Activated T-cell treated with anti-CD3 and anti-CD28 coated beads, Interleukin-2, amount 50 U/mL, for 24 hours (primary cell): Measurements from ENCODE around the gene FTSJ3.
"Not testable (repeated sequence)": the region's sequence is repeated elsewhere in the genome, so short reads cannot be mapped to it uniquely, and the experiment has no call there.

ENCODE experiments used
- DNase-seq: peaks from one replicate; pipeline ENCODE4 v3.0.0-alpha.2; 2020
- H3K27ac Mint-ChIP-seq: 2 replicates; pipeline ENCODE4 v1.8.0; 2020; ENCODE audit warnings: mild to moderate bottlenecking, mixed read lengths
- H3K27me3 Mint-ChIP-seq: 2 replicates; pipeline ENCODE4 v1.8.0; 2020; ENCODE audit warnings: mixed read lengths
- H3K36me3 Mint-ChIP-seq: 2 replicates; pipeline ENCODE4 v1.8.0; 2020; ENCODE audit warnings: low read depth, mixed read lengths
- H3K4me1 Mint-ChIP-seq: 2 replicates; pipeline ENCODE4 v1.8.0; 2020; ENCODE audit warnings: low read depth, mixed read lengths
- H3K4me3 Mint-ChIP-seq: 2 replicates; pipeline ENCODE4 v1.8.0; 2020; ENCODE audit warnings: mild to moderate bottlenecking, moderate library complexity, mixed read lengths
- H3K9me3 Mint-ChIP-seq: 2 replicates; pipeline ENCODE4 v1.8.0; 2020; ENCODE audit warnings: mixed read lengths

FTSJ3 gene

DNA sequence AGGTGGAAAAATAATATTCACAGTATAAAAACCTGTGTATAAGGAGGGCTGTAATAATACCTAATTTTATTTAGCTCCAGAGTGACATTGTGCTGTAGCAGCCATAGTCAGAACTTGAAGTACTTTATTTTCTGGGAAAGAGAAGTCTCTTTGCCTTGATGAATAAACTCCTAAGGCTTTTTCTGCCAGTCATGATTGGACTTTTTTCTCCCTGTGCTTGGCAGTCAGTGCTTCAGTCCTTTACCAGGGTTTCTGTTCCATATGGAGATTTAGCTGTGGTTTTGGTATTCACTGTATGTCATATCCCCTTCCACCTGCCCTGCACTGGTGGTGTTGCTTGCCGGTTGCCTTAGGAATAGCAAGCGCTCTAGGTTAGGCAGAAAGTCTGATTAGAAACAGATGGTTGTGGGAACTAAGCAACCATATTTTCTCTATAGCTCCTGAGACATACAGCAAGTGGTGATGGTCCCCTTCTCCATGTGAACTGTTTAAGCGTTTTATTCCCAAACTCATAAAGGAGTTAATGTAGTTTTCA lies 28.8 kb downstream of the FTSJ3 start:
- Mint-ChIP-seq H3K27me3 (no peaks in the 10 kb centered on the region), H3K9me3 (no peaks in the 10 kb centered on the region), H3K4me3 (no peak overlapping the region), H3K27ac (no peak overlapping the region), H3K4me1 (peaks cover 2% of the 10 kb centered on the region), H3K36me3 (peaks cover 96% of the 10 kb centered on the region)
- DNase-seq: no peak

GRCh38 chr17:63796375-63796774 lies 31.1 kb downstream of the FTSJ3 start:
- H3K27me3 Mint-ChIP-seq, H3K9me3 Mint-ChIP-seq, H3K4me1 Mint-ChIP-seq, DNase-seq, H3K4me3 Mint-ChIP-seq: not testable (repeated sequence)
- peak overlapping the region; percentile 47 for H3K27ac Mint-ChIP-seq
- peaks cover 96% of the 10 kb centered on the region for H3K36me3 Mint-ChIP-seq

- Mint-ChIP-seq H3K4me1 (peaks cover 6% of the 10 kb centered on the region), H3K27me3 (no peaks in the 10 kb centered on the region), H3K4me3 (no peak overlapping the region), H3K9me3 (no peaks in the 10 kb centered on the region), H3K27ac (peak overlapping the region; percentile 18), H3K36me3 (peaks cover 92% of the 10 kb centered on the region)
- DNase-seq: no peak
Observed at GRCh38 chr17:63792055-63792729, 35.3 kb downstream of the FTSJ3 start.

GRCh38 chr17:63790057-63790456 lies 37.4 kb downstream of the FTSJ3 start:
- no peak overlapping the region for H3K4me3 Mint-ChIP-seq
- no peaks in the 10 kb centered on the region for H3K27me3 Mint-ChIP-seq
- H3K36me3 Mint-ChIP-seq: peaks cover 89% of the 10 kb centered on the region
- no peak overlapping the region for H3K27ac Mint-ChIP-seq
- no peak for DNase-seq
- peaks cover 8% of the 10 kb centered on the region for H3K4me1 Mint-ChIP-seq
- H3K9me3 Mint-ChIP-seq: no peaks in the 10 kb centered on the region

GRCh38 chr17:63786971-63787711 lies 40.3 kb downstream of the FTSJ3 start:
- Mint-ChIP-seq H3K27ac (no peak overlapping the region), H3K4me3 (no peak overlapping the region), H3K4me1 (peaks cover 26% of the 10 kb centered on the region), H3K9me3 (no peaks in the 10 kb centered on the region), H3K36me3 (peaks cover 88% of the 10 kb centered on the region), H3K27me3 (no peaks in the 10 kb centered on the region)
- DNase-seq: no peak

- no peaks in the 10 kb centered on the region for H3K9me3 Mint-ChIP-seq
- H3K27me3 Mint-ChIP-seq: no peaks in the 10 kb centered on the region
- H3K36me3 Mint-ChIP-seq: peaks cover 86% of the 10 kb centered on the region
- peak overlapping the region; percentile 30 for H3K27ac Mint-ChIP-seq
- DNase-seq: no peak
- peaks cover 29% of the 10 kb centered on the region for H3K4me1 Mint-ChIP-seq
- no peak overlapping the region for H3K4me3 Mint-ChIP-seq
Observed at GRCh38 chr17:63786117-63786516, 41.3 kb downstream of the FTSJ3 start.

DNA sequence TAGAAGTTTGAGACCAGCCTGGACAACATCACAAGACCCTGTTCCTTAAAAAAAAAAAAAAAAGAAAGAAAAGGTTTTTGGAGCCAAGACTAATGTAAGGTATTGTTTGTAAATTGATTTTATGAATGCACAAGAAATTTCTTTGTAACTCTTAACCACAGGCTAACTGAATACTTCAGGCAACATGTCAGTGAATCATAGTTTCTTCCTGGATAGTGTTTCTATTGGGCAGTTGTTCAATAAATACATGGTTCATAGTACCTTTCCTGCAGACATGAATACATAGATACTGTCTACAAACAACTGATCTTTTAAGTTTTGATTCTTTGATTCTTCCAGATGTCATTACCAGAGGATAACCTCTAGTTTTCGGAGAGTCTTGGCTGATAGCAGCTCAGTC lies 41.9 kb downstream of the FTSJ3 start:
- DNase-seq: no peak
- Mint-ChIP-seq H3K4me3 (no peak overlapping the region), H3K27me3 (no peaks in the 10 kb centered on the region), H3K9me3 (no peaks in the 10 kb centered on the region), H3K27ac (peak overlapping the region; percentile 33), H3K36me3 (peaks cover 88% of the 10 kb centered on the region), H3K4me1 (peaks cover 34% of the 10 kb centered on the region)

- Mint-ChIP-seq H3K4me3 (no peak overlapping the region), H3K27me3 (no peaks in the 10 kb centered on the region), H3K9me3 (no peaks in the 10 kb centered on the region), H3K4me1 (peaks cover 51% of the 10 kb centered on the region), H3K36me3 (peaks cover 90% of the 10 kb centered on the region), H3K27ac (peak overlapping the region; percentile 31)
- DNase-seq: no peak
Observed at GRCh38 chr17:63783522-63783921, 43.9 kb downstream of the FTSJ3 start.

DNA sequence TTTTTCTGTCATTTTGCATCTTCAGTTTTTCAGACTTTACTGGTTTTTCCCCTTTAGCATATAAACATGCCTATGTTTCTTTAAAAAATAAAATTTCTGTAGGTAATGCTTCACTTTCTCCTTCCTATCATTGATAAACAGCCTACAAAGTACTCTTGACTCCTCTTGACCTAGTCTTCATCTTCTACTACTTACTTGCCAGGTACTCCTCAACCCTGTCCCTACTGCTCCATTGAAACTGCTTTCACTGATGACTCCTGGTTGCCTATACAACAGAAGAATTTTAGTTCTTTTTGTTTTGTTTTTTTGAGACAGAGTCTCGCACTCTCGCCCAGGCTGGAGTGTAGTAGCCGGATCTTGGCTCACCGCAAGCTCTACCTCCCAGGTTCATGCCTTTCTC lies 46.5 kb downstream of the FTSJ3 start:
- Mint-ChIP-seq H3K36me3 (peaks cover 92% of the 10 kb centered on the region), H3K27me3 (no peaks in the 10 kb centered on the region), H3K4me1 (peaks cover 73% of the 10 kb centered on the region), H3K4me3 (no peak overlapping the region), H3K9me3 (no peaks in the 10 kb centered on the region), H3K27ac (peak overlapping the region; percentile 79)
- DNase-seq: no peak

GRCh38 chr17:63780507-63780906 lies 47.0 kb downstream of the FTSJ3 start:
- no peak for DNase-seq
- H3K9me3 Mint-ChIP-seq: no peaks in the 10 kb centered on the region
- H3K4me1 Mint-ChIP-seq: peaks cover 74% of the 10 kb centered on the region
- H3K36me3 Mint-ChIP-seq: peaks cover 90% of the 10 kb centered on the region
- H3K27ac Mint-ChIP-seq: peak overlapping the region; percentile 79
- no peak overlapping the region for H3K4me3 Mint-ChIP-seq
- no peaks in the 10 kb centered on the region for H3K27me3 Mint-ChIP-seq

DNA sequence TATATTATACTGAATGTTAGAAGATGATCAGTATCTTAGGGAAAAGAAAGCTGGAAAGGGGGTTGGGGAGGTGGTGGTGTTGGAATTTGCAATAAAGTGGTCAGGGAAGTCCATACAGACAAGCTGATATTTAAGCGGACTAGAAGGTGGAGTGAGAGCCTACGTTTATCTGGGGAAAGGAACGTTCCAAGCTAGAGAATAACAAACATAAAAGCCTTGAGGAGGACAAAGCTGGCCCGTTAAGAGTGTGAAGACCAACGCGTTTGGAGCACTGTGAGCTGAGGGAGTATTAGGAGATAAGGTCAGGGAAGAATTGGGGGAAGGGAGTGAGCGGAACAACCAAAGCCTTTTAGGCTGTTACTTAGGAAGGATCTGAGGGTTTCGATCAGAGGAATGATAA lies 52.0 kb downstream of the FTSJ3 start:
- peaks cover 88% of the 10 kb centered on the region for H3K36me3 Mint-ChIP-seq
- peak overlapping the region; percentile 100 for H3K27ac Mint-ChIP-seq
- H3K27me3 Mint-ChIP-seq: no peaks in the 10 kb centered on the region
- H3K4me1 Mint-ChIP-seq: peaks cover 66% of the 10 kb centered on the region
- DNase-seq: no peak
- H3K9me3 Mint-ChIP-seq: no peaks in the 10 kb centered on the region
- H3K4me3 Mint-ChIP-seq: peak overlapping the region; percentile 98

GRCh38 chr17:63774969-63775265 lies 52.5 kb downstream of the FTSJ3 start:
- Mint-ChIP-seq H3K9me3 (no peaks in the 10 kb centered on the region), H3K4me1 (peaks cover 66% of the 10 kb centered on the region)
- DNase-seq: no peak

GRCh38 chr17:63774141-63774968 lies 53.1 kb downstream of the FTSJ3 start, which contains the start of gene DDX42:
Gene DDX42 (plus strand): TSS chr17:63774170. CDS start chr17:63787050, 12,880 bp downstream.
- Mint-ChIP-seq H3K27ac (peak within 1 kb of the TSS; percentile 100), H3K36me3 (peaks cover 86% of the 10 kb centered on the region), H3K4me3 (peak within 1 kb of the TSS; percentile 98), H3K4me1 (peaks cover 61% of the 10 kb centered on the region), H3K27me3 (no peaks in the 10 kb centered on the region), H3K9me3 (no peaks in the 10 kb centered on the region)
- DNase-seq: no peak

More at GRCh38 chr17:63774969-63775265, 52.5 kb downstream of the FTSJ3 start:
- Mint-ChIP-seq H3K36me3 (peaks cover 88% of the 10 kb centered on the region), H3K4me3 (peak overlapping the region; percentile 98), H3K27ac (peak overlapping the region; percentile 100), H3K27me3 (no peaks in the 10 kb centered on the region)

GRCh38 chr17:63773272-63774140 lies 54.0 kb downstream of the FTSJ3 start, which contains the start of gene CCDC47:
Gene CCDC47 (minus strand): TSS chr17:63773597. CDS start chr17:63766175, 7,422 bp downstream.
- H3K9me3 Mint-ChIP-seq: no peaks in the 10 kb centered on the region
- no peaks in the 10 kb centered on the region for H3K27me3 Mint-ChIP-seq
- H3K4me3 Mint-ChIP-seq: peak within 1 kb of the TSS; percentile 98
- peaks cover 86% of the 10 kb centered on the region for H3K36me3 Mint-ChIP-seq
- peaks cover 59% of the 10 kb centered on the region for H3K4me1 Mint-ChIP-seq
- peak; percentile 99 for DNase-seq
- peak within 1 kb of the TSS; percentile 100 for H3K27ac Mint-ChIP-seq
